GM08714 (cell line): ENCODE results near the gene ST3GAL4.

Experiments used
- H3K4me3 ChIP-seq: fragments of 200-500 bp; sonication (Bioruptor generic); 2 replicates; pipeline ENCODE4 v1.5.1; 2014; ENCODE audit warnings: mild to moderate bottlenecking, low read length, inconsistent platforms
- ZNF274 ChIP-seq: IDR thresholded peaks from 2 replicates; pipeline ENCODE4 v1.6.1; 2012; ENCODE audit warnings: mild to moderate bottlenecking, low read depth, low read length

Gene ST3GAL4

DNA sequence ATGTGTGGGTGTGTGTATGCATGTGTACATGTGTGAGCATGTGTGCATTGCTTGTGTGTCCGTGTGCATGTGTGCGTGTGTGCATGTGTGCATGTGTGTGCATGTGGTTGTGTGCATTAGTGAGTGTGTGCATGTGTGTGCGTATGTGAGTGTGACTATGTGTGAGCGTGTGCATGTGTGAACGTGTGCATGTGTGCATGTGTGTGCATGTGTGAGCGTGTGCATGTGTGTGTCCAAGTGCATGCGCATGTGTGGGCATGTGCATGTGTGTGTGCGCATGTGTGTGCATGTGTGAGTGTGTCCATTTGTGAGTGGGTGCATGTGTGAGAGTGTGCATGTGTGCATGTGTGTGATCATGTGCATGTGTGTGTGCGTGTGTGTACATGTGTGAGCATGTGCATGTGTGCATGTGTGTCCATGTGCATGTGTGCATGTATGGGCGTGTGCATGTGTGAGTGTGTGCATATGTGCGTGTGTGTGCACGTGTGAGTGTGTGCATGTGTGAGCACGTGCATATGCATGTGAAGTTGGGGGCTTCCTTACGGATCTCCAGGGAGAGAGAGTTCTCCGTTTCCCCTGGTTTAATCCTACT lies 95.8 kb downstream of the ST3GAL4 start:
- no peak overlapping the region for H3K4me3 ChIP-seq
- TF ChIP-seq ZNF274: no peak

DNA sequence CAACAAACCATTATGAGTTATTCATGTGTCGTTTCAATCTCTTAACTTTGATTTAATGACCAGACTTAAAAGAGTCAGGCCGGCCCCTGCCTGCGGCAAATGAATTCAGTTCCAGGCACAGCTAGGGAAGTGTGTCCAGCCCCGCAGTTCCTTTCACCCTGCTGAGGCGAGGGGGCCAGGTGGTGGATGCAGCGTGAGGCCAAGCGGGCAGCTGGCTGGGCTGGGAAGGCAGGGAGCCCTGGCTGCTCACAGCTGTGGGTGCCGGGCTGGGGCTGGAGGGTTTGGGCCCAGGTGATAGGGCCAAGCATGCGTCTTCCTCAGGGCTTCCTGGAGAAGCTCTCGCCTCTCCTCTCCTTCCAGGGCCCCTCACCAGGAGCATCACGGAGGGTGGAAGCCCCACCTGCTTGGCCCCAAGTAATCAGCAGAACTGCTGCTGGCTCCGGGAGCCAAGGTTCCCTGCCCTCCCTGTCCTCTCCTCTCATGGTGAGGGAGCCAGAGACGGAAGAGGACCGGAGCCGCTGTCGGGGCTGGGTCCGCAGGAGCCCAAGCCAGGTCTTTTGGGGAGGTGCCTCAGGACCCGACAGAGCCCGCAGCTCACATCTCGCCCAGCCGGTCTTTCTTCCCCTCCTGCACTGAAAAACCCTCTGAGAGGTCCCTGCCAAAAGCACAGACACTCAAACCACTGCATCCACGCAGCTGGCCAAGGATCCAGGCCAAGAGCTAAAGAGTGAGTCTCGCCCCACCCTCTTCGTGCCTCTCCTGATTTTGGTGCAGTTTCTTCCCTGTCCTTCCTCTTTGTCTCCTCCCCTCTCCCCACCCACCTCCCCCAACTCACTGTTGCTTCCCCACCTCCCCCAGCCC lies 97.0 kb downstream of the ST3GAL4 start:
- H3K4me3 ChIP-seq: no peak overlapping the region
- TF ChIP-seq ZNF274: no peak

DNA sequence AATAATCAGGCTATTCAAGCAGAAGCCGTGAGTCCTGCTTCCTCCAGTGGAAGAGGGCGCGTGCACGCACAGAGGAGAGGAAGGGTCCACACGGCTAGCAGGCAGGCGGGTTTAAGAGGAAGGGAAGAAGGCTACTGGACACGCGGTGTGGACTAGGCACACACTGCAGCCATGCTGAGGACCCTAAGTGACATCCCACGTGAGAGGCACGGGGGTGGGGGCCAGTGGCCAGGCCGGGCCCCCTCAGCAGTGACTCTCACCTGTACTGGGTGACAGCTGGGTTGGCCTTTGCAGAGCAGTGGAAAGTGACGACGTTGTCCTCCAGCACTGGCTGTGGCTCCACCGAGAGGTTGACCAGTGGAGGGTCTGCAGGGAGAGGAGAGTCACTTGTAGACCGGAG lies 100.6 kb downstream of the ST3GAL4 start:
- H3K4me3 ChIP-seq: no peak overlapping the region
- TF ChIP-seq ZNF274: no peak

DNA sequence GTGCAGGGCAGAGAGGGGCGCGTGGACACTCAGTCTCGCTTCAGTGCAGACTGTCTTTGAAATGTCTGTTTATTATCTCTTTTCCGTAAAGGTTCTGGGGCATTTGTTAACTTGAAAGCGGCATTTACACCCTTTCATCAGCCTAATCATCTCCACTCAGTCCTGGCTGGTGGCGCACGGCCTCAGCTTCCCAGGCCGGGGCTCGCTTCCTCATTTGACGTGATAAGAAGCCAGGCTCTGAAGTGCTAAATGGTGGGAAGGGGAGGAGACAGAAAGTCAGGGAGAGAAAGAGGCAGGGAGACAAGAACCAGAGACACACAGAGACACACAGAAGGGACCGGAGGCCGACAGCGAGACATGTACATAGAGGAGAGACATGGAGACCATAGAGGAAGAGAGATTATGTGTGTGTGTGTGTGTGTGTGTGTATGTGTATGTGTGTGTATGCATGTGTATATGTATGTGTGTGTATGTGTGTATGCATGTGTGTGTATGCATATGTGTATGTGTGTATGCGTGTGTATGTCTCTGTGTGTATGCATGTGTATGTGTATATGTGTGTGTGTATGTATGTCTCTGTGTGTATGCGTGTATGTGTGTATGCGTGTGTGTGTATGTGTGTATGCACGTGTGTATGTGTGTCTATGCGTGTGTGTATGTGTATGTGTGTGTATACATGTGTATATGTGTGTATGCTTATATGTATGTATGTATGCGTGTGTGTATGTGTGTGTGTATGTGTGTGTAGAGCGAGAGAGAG lies 101.5 kb downstream of the ST3GAL4 start:
- TF ChIP-seq ZNF274: no peak
- H3K4me3 ChIP-seq: no peak overlapping the region

DNA sequence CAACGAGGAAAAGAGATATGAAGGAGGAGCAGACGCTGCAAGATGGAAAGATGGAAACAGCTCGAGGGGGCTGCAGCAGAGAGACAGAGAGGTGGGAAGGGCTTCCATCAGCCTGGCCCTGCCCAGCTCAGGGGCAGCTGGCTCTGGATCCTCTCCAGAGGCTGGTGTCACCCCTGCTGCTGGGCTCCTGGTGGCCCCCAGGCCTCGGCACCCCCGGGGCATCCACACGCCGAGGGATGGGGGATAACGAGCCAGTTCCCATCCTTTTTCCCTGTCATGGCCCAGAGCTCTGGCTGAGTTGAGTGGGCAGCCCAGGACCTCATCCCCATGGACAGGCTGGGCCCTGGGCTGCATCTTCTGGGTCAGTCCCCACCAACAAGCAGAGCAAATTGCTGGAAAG lies 102.3 kb downstream of the ST3GAL4 start:
- TF ChIP-seq ZNF274: no peak
- no peak overlapping the region for H3K4me3 ChIP-seq

DNA sequence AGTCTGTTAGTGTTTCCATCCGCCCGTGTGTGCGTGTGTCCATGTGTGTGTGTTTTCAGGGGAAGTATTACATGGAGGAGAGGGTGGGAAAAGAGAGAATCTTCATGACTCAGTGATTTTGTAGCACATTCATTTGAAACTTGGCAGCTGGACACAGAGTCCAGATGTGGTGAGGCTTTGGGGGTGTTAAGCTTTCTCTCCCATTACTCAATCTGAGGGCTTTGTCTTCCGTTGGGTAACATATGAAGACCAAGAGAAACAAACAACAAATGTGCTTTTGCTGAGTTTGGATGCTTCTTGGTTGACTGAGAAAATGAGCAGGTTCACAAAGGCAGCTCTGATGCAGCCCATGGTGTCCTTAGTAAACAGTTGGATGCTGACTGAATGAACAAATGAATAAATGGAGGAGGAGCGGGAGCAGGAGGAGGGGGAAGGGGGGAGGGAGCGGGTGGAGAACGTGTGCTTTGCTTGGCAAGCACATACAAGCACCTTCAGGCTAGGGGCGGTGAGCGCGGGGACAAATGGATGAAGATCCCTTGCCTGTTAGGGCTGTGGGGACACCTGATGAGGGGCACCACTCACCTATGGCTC lies 104.3 kb downstream of the ST3GAL4 start:
- no peak for TF ChIP-seq ZNF274
- no peak overlapping the region for H3K4me3 ChIP-seq

DNA sequence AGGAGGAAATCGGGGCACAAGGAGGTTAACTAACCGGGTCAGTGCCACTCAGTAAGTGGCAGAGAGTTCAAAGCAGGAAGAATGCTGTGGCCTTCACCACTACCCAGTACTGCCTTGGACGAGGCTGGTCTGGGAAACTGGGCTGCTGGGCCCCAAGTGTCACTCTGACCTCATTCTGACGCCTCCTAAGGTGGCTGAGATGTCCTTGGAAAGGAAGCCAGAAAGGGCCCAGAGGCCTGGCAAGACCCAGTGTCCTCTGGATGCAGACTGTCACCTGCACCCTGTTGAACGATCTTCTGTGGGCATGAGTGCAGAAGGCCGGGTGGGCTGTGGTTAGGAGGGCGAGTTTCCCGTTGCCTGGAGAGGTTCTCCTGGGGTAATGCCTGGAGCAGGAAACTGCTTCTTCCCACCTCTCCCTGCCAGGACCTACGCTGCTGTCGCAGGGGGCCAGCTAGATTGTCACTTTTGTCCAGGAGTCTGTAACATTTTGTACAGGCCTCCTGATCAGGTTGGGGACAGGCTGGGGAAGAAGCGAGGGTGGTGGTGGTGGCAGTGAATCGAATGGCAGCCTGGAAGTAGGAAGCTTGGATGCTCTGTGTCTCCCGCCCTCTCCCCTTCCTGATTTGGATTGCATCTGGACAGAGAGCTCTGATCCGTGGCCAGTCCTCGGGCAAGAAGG lies 105.1 kb downstream of the ST3GAL4 start:
- no peak for TF ChIP-seq ZNF274

DNA sequence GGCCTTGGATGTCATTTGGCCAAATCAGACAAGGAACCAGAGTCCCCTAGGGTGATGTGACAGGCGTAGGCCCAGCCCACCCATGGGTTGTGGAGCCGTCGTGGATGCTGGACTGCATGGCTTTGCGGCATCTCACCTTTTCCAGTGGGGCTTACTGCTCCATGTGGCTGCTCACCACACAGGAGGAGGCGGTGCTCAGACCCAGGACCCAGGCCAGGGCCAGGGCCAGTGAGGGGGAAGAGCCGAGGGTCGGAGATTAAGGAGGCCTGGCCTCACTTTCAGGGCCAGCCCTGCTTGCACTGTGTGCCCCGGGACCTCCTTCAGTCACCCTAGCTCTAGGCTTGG lies 105.6 kb downstream of the ST3GAL4 start:
- H3K4me3 ChIP-seq: no peak overlapping the region
- no peak for TF ChIP-seq ZNF274

More for the DNA sequence above, 105.1 kb downstream of the ST3GAL4 start:
- no peak overlapping the region for H3K4me3 ChIP-seq

DNA sequence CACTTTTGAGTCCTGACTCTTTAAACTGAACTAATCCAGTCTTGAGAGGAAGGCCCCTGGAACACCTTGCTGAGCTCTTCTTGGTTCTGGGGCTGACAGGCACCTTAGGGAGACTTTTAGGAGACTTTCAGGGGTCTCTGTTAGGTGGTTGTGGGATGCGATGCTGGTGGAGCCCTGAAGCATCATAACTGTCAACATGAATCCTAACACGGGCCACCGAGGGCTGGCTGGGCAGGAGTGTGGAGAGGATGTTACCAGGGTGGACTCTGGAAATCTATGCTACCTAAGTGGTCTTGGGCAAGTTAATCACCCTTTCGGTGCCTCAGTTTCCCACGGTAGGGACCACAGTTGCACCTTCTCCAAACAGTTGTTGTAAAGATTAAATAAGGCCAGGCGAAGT lies 106.5 kb downstream of the ST3GAL4 start:
- no peak for TF ChIP-seq ZNF274
- no peak overlapping the region for H3K4me3 ChIP-seq

DNA sequence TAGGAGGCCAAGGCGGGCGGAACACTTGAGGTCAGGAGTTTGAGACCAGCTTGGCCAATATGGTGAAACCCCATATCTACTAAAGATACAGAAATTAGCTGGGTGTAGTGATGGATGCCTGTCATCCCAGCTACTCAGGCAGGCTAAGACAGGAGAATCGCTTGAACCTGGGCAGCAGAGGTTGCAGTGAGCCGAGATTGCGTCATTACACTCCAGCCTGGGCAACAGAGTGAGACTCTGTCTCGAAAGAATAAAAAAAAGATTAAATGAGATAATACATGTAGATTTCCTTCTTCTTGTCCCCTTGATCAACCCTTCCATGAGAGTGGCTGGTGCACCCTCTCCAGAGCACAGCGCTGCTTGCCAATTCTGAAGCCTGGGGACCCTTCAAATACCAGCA lies 106.9 kb downstream of the ST3GAL4 start:
- no peak for TF ChIP-seq ZNF274
- H3K4me3 ChIP-seq: no peak overlapping the region
